Measurements from ENCODE around the gene CRTAC1.

CRTAC1 gene

DNA sequence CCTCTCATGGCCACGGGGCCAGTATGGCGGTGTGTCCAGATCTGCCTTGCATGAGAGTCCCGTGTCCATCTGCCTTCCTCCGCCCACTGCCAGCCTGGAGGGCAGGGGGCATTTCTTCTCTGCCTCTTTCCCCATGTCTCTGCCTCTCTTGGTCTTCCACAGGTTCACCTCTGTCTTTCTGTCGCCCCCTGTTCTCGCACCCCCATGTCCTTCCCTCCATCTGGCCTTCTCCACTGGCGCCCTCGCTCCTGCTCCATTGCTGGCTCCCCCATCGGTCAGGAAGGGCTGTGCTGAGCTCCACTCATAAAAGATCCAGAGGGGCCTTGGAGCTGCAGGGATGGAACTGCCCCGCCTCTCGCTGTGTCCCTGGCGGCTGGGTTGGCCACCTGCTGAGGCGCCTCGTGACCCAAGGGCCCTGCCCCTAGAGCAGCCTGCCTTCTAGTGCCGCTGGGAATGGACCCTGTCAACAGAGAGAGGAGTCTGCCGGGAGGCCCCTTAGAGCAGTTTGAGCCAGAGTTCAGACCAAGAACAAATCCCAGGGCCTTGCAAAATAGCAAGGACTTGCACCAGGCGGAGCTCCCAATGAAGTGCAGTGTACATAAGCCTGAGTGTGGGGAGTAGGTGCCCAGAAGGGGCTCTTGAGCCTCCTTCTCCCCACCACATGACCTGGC, 138.8 kb downstream of the CRTAC1 start:
- DNase-seq: no peak

DNA sequence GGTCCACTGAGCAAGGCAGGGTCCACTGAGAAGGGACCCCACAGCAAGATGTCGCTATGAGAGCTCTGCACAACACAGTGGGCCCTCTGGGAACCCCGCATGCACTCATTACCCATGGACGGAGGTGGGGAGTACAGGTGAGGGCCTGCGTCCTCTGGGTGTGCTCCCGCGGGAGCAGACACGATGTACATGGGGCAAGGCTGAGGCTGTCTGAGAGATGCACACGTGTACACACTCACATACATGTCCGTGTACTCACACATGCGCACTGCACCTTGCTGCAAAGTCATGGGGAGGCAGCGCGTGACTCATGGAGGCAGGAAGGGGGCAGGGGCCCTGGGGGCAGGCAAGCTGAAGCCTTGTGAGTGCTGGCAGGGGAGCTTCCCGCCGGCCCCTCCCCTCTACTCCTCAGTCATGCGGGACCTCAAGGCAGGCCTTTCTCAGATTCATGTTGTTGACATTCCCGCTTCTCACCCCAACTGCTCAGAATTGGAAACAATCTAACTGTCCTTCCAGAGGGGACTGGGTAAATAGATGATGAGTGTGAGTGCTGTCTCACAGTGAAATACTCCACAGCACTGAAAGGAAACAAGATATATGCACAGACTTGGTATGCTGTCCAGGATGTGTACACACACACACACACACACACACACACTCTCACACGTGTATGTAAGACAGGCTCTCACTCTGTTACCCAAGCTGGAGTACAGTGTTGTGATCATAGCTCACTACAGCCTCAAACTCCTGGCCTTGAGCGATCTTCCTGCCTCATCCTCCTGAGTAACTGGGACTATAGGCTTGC, 140.8 kb downstream of the CRTAC1 start:
- DNase-seq: no peak

DNA sequence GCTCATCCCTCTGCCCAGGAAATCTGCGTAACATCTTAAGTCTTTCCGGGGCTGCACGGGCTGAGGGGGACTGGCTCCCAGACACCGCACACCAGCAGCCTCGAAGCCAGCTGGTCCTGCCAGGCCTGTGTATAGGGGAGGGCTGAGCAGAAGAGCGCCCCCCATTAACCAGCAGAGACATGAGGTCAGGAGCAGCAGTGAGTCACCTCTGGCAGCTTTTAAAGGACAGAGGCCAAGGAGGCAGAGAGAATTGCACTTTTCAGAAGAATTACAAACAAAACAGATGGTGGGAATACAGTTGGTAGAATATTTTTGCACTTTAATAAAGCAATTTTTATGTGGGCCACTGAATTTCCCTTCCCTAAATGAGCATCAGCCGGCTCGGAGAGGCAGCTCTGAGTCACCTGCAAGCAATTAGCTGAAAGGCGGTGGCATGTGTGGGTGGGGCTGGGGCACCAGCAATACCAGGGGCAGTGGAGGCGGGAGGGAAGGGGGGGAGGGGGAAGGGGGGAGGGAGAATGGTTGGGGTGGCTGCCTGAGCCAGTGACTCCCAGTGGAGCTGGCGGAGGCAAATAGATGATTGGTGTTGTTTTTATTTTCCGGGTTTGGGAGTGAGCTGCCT, 141.7 kb downstream of the CRTAC1 start:
- DNase-seq: no peak

DNA sequence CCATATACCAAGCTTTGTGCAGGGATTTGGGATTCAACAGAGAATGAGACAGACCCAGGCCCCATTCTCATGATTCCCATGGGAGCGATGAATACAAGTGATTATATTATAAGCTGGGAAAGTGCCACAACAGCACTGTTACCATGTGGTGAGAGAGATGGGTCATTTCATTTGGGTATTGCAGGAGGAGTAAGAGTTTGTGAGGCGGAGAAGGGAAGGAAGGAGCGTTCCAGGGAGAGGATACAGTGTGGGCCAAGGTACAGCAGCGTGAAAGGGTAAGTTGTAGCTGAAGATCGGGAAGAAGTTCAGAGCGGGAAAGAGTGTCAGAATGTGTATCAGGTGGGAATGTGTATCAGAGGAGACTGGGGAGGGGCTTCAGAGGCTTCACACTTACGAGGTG, 142.3 kb downstream of the CRTAC1 start:
- DNase-seq: no peak

DNA sequence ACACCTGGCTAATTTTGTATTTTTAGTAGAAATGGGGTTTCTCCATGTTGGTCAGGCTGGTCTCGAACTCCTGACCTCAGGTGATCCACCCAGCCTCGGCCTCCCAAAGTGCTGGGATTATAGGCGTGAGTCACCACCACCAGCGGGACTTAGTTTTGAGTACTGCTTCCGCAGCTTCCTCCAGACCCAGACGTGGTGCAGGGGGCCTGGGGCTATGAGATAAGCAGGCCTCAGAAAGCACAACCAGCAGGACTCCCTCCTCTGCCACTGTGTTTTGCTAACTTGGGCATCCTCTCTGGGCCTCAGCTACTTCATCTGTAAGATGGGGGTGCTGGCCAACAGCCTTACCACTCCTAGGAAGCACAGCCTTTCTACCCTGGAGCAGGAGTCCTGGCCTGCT, 143.0 kb downstream of the CRTAC1 start:
- DNase-seq: no peak

DNA sequence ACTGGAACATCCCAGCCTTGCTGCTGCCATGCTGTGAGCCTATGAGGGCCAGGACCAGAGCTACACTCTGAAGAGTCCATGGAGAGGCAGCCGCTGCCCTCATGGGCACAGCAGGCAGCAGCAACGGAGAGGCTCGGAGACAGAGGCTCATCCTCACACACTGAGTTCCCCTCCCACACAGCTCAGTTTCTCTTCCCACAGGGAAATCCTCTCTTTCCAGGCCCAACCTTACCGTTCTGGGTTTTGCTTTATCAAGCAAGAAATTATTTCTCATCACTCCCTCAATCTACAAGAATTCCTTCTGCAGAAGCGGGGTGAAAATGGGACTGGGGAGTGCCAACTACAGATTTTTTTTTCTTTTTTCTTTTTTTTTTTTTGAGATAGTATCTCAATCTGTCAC, 144.1 kb downstream of the CRTAC1 start:
- DNase-seq: no peak

DNA sequence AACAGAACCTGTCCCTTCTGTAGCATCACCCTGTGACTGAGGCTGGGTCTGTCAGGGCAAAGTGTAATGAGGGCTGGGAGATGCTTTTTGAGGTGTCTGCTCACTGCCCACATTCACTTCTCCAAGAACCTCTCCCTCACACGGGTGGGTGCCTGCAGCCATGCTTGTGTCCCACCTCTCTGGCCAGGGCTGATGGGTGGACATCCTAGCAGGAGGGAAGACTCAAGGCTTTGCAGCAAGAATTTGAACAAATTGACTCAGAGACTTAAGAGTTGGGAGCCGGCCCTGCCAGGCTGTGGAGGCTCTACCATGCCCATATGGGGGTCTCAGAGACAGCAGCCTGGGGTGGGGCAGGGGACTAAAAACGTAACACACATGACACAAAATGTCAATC, 147.3 kb downstream of the CRTAC1 start:
- no peak for DNase-seq

DNA sequence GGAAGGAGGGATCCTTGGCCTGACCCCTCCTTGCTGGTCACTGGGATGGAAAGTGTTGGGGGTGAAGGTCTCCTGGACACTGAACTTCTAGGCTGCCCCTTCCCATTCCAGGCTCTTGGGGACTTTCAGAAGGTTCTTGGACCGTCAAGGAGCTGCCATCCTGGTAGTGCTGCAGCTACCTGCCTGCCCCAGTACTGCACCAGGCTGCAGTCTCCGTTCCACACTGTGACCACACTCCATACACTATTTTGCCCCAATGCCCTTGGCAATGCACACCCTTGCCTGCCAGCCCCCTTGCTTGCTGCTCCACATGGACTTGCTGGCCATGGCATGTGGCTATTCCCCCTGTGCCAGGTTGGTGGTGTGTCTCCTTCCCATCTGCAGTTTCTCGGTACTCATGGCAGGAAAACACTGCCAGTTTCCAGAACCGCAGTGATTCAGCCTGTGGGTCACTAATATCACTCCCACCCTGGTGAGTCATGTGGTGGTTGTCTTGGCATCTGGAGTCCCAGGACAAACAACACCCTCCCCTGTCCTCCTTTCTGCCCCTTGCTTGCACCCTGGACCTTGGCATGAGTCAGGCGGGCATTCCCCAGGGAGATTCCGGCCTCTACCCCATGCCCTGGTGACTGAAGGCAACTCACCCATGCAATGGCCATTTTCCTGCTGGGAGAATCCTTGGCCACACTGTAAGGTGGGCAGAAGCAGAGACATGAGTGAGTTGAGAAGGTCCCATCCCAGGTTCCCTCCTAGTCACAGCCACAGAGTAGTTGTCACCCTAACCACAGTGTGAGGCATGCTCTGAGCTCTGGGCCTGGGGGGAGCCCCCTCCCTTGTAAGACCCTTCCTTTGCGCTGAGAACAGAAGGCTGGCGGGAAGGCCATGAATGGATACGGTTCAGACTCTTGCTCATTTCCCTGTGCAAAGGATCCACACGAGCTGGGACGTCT, 148.0 kb downstream of the CRTAC1 start:
- no peak for DNase-seq

DNA sequence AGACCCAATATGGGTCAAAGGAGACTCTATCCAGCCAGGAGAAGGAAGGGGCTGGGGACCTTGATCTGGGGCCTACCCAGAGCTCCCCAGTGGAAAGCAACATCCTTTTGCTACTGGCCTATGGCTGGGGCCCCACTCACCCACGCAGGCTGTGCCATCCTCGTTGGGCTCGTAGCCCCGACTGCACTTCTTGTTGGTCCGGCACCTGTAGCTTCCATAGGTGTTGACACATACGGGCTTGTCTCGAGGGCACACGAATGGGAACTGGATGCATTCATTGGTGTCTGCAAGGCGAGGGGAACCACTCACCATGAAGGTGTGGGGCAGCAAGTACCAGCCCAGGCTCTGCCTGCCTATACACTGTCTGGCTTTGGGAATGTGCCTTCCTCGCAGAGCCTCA, 150.3 kb downstream of the CRTAC1 start:
- DNase-seq: peak; percentile 42

DNA sequence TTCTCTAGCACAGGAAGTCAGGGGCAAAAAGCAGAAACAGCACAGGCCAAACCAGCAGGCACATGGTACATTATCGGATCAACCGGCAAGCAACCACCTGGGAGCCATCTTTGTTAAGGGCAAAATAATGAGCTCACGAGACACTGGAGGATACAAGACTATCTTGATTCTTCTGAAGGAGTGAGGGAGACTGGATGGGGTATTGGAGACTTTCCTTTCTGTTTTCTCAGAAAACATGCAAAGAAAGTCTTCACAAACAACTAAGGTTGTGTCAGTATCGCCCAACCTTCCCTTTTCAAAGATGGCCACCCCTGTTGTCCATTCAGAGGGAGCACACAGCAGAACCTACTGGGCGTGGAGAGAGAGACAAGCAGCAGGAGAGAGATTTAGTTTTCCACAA, 151.2 kb downstream of the CRTAC1 start:
- no peak for DNase-seq

DNA sequence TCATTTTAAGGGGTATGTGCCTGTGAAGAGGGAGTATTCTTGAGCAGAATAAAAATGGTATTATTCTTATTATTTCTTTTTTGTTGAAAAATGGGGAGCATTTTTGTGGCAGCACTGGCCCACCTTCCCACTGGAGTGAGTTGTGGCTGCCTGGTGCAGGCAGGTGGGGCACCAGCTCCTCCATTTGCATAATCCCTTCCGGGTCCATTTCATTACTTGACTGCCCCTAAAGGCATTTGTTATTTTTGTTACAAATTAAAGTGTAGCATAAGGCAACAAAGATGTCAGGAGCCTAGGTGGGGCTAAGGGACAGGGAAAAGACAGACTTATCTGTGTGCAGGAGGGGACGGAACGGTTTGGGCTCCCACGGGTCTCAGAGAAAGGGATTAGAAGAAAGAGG, 154.0 kb downstream of the CRTAC1 start:
- DNase-seq: peak; percentile 37

DNA sequence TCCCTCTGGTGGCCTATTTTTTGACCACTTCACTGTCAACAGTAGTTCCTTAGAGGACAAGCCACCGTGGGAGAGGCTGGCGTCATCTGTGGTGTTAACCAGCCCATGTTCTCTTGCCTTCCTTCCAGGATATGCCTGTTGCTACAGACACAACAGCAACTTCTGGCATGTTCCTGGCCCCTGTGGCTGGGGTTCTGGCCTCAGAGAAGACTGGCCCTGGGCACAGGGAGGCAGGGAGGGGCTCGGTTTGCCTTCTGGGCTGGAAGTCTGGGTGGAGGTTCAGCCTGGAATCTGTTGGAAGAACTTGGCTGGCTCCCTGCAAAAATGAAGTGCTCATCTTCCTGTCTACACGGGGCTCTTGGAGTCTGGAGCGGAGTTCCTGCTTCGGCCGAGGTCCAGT, 155.0 kb downstream of the CRTAC1 start:
- peak; percentile 13 for DNase-seq

DNA sequence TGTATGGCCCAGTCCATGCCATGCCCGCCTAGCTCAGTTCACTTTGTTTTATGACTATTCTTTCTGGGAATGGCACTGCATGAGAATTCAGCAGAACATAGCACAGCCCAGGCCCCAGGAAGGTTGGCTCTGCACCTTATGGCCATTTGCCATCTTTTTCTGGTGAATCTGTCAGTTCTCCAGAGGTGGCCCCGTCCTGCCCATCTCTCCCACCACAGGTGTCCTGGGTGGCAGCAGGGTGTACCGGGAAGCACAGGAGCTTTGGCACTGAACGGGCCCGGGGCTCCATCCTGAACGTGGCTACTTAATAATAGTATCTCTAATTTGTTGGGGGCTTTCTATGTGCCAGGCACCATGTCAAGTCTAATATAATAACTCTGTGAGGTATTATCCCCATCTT, 156.1 kb downstream of the CRTAC1 start:
- DNase-seq: peak; percentile 24

DNA sequence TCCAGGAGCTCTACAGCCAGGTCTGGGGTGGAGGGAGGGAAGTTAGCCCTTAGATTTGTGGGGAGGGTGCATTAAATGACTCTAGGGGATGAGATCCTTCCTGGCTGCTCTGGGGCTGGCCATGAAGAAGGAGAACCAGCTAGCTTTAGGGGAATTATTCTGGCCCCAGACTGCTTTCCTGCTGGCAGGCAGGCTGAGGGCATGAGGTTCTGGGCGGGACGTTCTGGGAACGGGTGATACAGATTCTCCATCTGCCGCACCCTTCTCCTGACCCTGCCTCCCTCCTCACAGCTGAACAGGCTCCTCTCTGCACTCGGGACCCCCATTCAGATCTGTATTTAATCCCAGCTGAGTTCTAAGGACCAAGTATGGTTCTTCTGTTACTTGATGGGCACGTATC, 156.9 kb downstream of the CRTAC1 start:
- DNase-seq: peak; percentile 17

DNA sequence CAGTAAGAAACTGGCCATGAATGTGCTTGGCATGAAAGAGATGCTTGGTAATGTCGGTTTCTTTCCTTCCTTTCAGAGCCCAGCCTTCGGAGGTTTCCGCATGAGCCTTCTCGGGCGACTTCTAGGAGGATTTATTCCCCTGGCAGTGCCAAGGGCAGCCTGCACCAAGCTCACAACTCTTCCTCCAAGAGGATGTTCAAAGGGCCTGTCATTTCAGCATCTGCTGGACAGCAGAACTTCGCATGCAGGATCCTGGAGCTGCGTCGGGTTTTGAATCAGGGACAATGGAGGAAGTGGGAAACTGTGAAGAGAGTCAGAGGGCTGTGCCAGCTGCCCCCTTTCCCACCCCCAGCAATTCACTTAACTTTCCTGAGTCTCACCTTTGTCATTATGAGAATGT, 159.4 kb downstream of the CRTAC1 start:
- DNase-seq: no peak

DNA sequence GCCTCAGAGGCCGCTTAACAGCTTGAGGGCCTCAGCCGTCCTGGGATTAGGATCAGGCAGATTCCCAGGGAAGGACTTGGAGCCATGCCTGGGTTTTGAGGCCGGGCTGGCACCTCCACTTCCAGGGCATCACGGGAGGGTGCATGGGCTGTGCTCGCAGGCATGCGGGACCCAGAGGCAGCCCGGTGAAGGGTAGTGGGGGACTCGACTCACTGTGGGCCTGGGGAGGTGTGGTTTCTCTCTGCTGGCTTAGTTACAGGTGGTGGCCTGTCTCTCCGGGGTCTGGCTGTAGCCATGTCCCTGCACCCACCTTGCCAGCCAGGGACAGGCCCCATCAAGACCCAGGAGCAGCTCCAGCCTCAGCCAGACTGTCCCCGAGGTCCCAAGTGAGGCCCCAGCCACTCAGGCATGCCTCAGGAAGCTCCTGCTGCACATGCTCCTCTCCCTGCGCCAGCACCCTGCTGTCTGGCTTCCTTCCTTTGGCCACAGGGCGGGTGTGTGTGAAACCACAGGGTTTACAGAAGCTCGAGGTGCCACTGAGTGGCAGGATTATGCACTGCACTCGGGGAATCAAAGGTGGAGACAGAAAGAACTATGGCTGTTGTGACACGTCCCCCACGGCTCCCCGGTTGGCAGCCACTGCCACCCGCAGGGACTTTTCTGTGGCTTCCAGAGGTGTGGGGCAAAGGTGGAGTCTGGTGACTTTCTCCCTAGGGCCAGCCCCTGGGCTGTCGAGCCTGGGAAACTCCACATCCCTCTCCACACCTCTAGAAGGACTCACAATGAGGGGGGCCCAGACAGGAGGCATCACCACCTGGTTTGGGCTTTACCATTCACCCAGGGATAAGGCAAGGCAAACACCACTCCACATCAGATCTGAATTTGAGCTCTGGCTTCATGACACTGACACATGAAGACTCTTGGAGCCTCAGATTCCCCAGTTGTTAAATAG, 161.1 kb downstream of the CRTAC1 start:
- peak; percentile 90 for DNase-seq

DNA sequence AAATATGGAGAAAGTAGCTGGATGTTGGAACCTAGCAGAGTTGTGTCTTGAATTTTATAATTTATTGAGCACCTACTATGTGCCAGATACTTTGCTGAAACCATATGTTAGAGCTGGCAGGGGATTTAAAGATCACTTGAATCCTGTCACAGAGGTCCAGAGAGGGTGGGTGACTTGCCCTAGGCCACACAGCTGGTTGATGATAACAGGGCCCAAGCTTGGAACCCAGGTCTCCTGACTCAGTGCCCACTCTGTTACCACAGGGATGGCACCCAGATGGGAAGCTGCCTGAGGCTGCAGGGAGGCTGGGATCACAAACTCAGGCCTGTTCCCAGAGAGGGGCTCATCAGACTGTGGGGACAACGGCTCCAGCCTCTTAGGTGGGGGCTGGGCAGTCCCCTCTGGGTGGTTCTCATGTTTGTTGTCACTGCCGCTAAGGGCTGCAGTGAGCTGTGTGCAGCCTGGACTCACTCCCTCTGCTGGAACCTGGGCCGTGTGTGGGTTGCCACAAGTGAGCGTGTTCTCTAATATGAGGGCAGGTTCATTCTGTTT, 162.2 kb downstream of the CRTAC1 start:
- no peak for DNase-seq

DNA sequence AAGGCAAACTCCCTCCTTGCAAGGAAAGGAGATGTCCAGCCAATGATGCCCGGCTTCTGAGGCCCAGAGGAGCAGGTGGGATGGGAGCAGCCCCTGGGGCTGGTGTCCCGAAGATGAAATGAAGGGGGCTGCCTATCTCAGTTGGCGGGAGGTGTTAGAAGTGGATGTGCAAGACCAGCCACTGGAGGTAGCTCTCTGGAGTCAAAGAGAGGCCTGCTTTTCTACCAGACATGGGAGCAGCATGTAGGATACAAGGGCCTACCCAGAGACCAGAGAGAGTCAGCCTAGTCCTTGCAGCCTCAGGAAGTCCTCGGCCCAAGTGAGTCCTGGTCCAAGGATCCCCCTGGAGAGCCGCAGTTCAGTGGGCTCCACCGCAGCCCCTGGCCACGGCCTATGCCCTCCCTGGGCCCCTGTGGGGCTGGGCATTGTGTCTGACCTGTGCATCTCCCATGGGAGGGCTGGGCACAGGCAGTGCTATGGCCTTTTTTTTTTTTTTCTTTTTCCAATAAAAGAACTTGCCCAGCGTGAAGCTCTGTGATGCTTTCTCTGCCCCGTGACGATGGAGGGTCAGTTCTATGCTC, 163.1 kb downstream of the CRTAC1 start:
- no peak for DNase-seq

DNA sequence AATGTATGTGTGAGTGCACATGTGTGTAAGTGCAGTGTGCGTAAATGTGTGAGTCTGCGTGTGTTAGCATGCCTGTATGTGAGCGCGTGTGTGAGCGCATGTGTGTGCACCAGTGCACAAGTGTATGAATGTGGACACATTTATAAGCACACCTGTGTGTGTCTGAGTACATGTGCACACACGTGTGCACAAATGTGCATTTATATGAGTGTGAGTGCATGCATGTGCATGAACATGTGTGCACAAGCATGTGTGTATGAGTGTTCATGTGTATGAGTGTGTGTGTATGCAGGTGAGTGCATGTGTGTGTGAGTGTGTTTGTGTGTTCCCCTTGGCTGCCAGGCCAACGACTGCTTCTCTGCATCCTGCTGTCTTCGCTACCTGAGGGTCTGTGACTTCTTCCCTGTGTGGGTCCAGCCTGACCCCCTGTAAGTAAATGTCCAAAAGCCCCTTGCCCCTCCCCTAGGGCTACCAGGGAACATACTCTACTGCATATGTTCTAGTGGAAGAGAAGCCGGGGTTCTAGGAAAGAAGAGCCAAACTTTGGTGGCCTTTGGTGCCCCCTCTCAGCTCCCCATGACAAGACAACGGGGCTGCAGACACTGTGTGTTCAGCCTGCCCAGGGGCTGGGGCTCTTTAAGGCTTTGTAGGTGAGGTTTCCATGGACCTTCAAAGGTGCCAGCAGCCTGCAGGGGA, 163.7 kb downstream of the CRTAC1 start:
- no peak for DNase-seq

DNA sequence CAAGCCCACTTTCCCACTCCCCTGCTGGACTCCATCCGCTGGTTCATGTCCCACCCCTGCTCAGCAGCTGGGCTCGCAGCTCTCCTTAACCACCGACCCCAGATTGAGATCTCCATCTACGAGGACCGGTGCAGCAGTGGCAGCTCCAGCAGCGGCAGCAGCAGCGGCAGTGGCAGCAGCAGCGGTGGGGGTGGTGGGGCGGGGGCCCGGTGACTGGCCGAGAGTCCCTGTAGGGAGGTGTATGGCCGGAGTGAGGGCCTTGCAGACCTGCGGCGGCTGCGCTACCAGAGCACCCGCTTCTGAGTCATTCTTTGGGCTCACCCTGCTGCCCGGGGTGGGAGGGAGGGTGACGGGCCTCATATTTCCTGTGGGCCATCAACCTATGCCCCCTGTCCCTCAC, 164.9 kb downstream of the CRTAC1 start:
- DNase-seq: no peak

DNA sequence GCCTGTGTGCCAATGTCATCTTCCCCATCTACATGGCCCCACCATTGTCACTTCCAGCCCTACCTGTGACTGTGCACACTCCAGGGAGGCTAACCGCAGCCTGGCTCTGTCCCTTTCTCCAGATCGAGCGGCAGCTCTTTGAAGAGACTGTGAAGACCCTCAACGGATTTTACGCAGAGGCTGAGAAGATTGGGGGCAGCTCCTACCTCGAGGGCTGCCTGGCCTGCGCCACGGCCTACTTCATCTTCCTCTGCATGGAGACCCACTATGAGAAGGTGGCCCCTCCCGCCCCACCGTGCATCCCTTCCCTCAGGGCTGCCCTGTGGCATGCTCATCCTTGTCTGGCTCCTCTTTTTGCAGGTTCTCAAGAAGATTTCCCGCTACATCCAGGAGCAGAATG, 166.6 kb downstream of the CRTAC1 start:
- peak; percentile 46 for DNase-seq

Data from activated effector memory CD4-positive, alpha-beta T cell treated with anti-CD3 and anti-CD28 coated beads, Interleukin-2, amount 50 U/mL, for 16 hours (primary cell).